HG03558 (cell line): ENCODE data around the gene DLL1.
A peak's percentile ranks its signal among the peaks of the same experiment; 100 is the strongest.
"Not testable (repeated sequence)": the region's sequence is repeated elsewhere in the genome, so short reads cannot be mapped to it uniquely, and the experiment has no call there.

ENCODE experiments used
- ATAC-seq: cut with Tn5 transposase; IDR thresholded peaks from one replicate; pipeline ENCODE4 v1.9.1; 2021; ENCODE audit warnings: moderate number of reproducible peaks; ENCODE audit not compliant: unreplicated experiment; ENCODE audit errors: extremely low read depth

DLL1 gene, protein sequence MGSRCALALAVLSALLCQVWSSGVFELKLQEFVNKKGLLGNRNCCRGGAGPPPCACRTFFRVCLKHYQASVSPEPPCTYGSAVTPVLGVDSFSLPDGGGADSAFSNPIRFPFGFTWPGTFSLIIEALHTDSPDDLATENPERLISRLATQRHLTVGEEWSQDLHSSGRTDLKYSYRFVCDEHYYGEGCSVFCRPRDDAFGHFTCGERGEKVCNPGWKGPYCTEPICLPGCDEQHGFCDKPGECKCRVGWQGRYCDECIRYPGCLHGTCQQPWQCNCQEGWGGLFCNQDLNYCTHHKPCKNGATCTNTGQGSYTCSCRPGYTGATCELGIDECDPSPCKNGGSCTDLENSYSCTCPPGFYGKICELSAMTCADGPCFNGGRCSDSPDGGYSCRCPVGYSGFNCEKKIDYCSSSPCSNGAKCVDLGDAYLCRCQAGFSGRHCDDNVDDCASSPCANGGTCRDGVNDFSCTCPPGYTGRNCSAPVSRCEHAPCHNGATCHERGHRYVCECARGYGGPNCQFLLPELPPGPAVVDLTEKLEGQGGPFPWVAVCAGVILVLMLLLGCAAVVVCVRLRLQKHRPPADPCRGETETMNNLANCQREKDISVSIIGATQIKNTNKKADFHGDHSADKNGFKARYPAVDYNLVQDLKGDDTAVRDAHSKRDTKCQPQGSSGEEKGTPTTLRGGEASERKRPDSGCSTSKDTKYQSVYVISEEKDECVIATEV

DNA sequence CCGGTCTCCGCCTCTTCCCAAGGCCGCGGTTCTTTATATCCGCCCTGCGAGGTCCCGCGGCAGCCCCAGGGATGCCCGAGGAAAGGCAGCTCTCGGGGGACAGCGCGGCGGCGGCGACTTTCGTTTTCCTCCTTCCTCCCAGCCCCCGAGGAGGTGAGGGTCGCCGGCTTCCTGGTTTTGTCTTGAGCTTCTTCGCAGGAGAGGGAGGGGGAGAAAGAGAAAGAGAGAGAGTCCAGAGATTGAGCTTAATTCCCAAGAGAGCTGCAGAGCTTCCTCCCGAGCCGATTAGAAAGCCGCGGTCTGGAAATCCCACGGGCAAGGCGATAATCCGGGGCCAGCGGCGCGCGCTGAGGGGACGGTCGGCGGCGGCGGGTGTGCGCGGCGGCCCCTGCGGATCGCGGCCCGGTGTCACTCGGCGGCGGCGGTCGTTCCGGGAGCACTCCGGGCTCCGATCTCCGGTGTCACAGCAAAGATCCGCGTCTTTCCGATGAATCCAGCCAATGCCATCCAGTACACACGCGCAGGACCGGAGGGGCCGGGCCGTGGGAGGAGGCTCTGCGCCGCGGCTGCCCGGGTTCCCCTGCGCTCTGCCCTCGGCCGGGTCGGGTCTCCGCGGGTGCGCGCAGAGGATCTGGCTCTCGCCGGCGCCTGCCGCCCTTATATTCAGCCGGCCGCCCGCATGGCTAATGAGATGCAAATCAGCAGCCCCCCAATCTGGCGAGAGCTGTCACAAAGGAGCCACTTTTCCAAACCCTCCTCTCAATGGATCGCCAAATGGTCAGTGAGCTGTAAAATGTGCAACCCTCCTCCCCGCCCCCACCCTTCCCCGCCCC, at the start of gene DLL1:
Gene DLL1, minus strand, starts transcription at position 783 of the 833 bp plus-strand sequence. CDS start 939 bp downstream, outside the sequence.
- no peak for ATAC-seq

DNA sequence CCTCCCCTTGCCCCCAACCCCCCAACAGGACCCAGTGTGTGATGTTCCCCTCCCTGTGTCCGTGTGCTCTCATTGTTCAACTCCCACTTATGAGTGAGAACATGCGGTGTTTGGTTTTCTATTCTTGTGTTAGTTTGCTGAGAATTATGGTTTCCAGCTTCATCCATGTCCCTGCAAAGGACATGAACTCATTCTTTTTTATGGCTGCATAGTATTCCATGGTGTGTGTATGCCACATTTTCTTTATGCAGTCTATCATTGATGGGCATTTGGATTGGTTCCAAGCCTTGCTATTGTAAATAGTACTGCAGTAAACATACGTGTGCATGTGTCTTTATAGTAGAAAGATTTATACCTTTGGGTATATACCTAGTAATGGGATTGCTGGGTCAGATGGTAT, 44.3 kb upstream of the DLL1 start:
- ATAC-seq, result not testable (repeated sequence)

DNA sequence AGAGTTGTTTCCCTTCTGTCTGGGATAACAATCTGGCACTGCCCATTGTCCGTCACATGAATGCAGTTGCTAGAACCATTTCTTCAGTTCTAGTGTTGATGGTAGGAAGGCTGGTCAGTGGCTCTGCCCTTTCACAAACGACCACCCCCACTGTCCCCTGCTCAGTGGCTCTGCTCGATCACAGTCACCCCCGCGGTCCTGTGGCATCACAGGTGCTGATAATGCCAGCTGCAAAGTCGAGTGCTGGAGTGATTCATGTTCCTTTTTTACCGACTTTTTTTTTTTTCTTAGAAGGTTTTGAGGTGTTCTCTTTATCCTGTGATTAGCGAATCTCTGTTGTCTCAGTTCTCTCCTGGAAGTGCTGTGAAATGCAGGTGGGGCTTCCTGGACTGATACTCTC, 38.4 kb upstream of the DLL1 start:
- ATAC-seq, result no peak

DNA sequence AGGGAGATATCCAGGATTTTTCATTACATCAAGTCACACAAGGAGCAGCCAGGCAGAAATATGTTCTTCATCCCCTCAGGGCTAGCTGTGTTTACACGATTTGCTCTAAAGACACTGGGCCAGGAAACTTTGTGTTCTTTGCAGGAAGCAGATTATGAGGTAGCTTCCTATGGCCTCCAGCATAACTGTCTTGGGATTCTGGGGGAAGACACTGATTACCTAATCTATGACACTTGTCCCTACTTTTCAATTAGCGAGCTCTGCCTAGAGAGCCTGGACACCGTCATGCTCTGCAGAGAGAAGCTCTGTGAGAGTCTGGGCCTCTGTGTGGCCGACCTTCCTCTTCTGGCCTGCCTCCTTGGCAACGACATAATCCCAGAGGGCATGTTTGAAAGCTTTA, 26.8 kb upstream of the DLL1 start:
- no peak for ATAC-seq

DNA sequence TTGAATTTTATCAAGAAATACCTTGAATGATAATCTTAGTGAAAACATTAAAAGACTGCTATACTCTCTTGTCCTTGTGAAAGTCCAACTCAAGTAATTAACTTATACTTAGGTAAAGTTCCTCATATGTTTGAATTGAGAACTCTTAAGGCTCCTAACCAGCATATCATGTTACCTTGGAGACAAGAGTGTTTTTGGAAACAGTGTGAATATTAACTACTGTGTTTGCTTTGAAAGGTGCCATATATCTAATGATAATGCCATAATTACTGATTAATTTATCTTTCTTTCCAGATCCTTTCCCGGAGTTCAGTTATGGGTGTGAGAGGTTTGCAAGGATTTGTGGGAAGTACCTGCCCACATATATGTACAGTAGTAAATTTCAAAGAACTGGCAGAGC, 26.2 kb upstream of the DLL1 start:
- ATAC-seq, result no peak

DNA sequence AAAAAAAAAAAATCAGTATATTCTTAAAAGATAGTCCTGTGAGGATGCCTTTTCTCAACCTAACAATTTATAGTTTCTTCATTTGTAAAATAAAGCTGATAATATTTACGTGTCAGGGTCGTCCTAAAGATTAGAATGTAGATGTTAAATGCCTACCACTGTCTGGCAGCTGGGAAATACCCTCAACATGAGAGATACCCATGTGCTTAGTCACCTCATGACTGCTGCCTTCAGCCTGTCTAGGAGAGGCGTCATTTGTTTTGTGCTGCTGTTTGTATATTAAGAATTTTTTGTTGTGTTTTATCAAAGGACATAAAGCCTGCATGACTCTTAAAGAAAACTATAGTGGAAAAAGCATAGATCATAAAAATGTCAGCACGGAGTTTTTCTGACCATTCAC, 25.2 kb upstream of the DLL1 start:
- ATAC-seq, result no peak

DNA sequence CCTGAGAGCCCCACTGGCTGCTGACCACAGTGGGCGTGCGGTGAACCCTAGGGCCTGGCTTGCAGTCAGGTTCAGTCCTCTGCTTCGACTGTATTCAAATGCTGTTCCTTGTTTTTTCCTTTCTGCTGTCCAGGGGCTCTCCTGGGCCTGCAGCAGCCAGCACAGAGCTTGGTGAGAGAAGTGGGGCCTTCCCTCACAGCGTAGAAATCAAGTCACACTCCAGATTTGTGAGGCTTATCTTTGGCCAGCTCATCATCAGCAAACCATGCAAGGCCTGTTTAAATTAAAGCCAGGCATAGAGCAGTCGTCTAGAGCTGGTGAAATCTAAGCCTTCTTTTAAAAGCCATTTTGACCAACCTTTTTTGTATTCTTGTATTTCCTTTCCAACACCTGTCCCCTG, 24.1 kb upstream of the DLL1 start:
- no peak for ATAC-seq

DNA sequence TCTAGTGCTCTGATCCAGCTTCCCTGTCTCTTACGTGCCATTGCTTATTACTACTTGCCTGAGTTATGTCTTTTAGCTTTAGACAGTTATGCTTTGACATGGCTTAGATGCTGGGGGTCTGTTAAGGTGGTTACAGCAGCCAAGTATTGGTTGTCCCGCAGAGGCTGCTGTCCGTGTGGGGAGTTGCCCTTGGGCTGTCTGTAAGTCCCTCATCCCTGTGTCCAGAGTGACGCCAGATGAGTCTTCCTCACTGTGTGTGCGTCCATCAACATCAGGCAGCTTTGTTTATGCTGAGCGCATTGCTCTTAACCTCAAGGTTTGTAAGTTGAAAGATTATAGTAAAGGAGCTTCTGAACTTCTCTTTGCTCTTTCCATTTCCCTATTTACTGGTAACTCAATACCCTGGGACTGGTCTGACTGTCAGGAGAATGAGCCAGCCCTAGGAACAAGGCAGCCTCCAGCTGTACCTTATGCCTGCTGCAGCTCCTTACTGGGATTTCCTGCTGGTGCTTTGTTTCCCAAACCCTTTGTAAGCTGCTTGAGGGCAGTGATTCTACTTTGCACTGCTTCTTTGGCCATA, 22.9 kb upstream of the DLL1 start:
- ATAC-seq, result no peak

DNA sequence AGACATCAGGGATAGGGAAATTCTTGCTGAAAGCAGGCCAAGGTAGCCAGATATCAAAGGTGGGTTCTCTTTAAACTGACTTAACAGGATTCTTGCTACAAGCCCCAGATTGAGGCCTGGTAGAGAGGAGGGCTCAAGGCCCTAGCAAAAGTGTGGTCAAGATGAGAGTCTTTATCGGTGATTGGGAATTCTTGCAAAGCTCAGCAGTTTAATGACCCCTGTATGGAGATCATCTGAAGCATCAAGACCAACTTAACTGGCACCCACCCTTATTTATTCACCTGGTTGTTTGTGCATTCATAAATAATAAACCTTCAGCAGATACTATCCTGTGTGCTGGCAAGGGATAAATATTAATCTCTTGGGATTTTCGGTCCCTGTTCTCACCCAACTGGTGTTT, 22.0 kb upstream of the DLL1 start:
- ATAC-seq, result no peak

DNA sequence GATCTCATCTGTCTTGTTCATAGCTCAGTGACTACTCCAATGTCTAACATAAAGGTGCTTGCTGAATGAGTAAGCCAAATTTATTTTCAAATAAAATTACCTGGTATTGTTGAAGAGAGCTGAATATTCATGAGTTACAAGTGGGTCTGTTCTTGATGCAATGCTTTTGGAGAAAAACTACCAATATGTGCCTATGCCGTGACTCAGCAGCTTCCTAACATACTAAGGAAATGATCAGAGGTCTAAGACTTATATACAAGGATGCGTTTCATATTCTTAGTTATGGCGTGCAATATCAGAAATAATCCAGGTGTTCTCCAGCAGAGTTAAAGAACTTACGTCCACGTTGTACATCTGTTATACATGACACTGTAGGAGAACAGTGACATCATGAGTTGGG, 20.8 kb upstream of the DLL1 start:
- no peak for ATAC-seq

DNA sequence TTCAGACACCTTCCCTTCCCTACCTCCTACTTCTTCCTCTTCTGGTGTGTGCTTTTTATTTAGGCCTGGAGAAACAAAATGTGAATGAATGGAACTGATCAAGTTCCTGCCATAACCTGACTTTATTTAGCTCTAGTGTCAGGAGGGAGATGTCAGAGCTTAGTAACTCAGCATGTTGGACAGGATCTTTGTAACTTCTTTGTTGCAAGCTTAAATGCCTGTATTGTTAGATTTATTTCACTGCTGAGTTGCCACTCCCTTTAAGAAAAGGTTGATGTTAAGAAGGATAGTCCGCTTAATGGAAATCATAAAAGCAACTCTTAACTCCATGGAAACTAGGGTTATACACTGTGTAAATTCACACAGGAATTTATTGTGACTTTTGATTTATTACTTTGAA, 17.9 kb upstream of the DLL1 start:
- ATAC-seq, result no peak

DNA sequence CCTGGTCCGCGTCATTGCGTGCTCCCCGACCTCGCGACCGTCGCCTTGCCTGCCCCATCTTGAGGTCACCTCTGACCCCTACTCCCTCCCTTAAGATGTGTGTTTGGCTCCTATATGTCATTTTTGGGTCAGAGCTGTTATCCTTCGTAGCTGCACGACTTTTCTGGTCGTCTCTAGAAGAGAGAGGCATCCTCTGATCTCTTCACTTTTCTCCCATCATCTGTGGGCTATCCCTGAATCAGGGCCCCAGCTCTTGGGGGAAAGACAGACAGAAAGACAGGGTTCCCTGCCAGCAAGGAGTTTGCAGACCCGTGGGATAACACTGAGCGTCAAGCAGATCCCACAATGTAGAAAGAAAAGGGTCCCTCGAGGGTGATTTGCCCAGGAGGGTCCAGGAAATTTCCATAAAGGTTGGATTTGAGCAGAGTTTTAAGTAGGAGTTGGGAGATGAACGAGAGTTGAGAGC, 16.2 kb upstream of the DLL1 start:
- no peak for ATAC-seq

DNA sequence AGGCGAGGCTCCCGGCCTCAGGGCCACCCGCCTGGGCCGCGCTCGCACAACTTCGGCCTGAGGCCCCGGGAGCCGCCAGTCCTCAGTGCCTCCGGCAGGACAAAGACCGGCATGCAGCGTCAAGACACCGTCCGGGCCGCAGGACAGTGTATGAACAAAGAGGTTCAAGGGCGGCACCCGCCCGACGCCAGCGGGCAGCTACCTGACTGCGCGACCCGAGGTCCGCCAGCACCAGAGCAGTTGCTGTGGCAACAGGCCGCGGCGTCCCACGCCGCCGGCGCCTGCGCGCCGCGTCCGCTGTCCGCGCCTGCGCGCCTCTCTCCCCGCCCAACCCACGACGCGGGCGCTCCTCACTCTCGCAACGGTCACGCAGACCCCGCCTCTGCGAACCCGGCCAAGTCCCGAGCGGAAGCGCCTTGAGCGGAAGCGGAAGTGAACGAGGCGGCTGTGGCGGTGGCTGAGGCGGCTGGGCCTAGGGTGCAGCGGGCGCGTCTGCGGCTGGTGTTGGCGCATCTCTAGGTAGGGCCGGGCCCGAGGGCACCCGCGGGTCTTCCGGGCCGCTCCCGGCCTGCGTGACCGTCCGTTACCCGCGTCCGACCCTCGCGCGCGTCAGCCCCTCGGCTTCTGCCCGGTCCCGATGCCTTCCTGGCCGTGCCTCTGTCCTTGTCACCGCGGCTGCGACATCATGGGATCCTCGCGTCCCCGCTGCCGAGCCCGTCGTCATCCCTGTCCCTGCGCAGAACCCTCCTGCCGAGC, 15.6 kb upstream of the DLL1 start, which contains the start of gene FAM120B:
Gene FAM120B, plus strand, starts transcription at position 435 of the 756 bp plus-strand sequence. CDS start 10,633 bp downstream, outside the sequence.
- ATAC-seq, result peak; percentile 96

DNA sequence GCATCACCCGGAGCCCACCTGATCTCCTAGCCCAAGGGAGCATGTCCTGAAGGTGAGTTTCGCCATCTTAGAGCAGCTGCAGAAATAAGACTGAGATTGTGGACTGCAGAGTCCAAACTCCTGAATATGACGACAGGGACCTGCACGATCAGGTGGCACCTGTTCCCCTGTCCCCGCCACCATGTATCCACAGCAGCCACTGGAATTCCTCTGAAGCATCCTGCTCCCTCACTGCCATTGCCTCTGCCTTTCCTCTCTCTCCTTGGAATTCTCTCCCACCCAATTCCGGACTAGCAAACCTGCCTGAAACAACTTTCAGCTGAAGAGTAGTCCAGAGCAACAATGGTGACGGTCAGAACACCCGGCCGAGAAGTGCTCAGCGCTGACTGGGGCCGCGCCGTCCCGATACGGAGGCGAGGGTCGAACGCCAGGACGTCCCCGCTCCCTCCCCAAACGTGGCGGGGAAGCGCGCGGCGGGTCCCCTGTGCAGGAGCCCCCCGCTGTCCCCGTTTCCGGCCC, 15.0 kb upstream of the DLL1 start:
- ATAC-seq, result no peak

DNA sequence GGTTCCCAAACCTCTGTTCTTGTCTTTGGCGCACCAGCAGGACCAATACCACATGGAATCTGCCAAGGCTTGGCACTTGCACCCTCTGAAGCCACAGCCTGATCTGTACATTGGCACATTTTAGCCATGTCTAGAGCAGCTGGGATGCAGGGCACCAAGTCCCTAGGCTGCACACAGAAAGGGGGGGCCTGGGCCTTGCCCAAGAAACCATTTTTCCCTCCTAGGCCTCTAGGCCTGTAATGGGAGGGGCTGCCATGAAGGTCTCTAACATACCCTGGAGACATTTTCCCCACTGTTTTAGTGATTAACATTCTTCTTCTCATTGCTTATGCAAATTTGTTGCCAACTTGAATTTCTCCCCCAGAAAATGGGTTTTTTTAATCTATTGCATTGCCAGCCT, 10.3 kb upstream of the DLL1 start:
- ATAC-seq, result no peak

DNA sequence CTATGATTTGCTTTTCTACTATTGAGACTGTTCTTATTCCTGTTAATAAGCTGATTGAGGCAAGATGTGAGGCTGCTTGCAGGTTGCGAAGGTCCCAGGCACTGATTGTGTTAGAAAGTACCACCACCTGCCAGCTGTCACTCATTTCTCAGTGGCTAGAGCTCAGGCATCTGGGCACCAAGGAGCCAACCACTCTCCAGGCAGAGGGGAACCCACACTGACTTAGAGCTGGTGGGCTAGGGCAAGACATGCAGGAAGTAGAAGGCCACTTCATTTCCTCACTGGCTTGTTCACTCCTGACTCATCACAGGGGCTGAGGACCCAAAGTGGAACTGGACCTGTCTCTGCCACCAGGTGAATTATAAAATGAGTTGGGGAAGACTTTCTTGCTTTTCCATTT, 7.8 kb upstream of the DLL1 start:
- ATAC-seq, result no peak

DNA sequence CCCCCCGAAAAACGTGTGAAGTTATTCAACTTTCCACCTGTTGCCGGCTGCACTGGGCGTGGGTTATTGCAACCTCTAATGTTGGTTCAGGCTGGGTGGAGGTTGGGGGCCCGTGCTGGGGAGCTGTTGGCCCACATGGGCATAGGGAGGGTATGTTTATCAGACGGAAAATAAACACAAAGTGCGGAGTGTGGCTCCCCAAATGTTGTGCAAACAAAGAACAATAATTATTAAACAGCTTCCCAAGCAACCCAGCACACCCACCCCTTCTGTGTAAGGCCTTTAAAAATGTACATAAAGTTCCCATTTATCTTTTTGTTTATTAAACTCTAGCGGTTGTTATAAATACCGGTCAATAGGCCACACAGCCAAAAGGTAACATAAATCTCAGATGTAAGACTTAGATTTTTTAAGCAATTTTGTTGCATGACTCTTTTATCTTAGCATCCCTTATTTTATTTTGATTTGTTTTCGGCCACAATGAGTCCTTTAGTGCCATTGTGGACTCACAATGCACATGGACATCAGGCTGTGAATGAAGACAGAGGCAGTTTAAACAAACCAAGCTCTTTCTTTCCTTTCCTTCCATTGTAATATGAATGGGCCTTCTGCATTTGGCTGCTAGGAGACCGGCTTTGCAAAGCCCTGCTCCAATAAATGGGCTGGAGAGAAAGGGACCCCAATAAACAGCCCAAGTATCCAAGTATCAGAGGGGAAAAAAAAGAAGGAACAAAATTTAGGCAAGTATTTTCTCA, 6.9 kb upstream of the DLL1 start:
- no peak for ATAC-seq

DNA sequence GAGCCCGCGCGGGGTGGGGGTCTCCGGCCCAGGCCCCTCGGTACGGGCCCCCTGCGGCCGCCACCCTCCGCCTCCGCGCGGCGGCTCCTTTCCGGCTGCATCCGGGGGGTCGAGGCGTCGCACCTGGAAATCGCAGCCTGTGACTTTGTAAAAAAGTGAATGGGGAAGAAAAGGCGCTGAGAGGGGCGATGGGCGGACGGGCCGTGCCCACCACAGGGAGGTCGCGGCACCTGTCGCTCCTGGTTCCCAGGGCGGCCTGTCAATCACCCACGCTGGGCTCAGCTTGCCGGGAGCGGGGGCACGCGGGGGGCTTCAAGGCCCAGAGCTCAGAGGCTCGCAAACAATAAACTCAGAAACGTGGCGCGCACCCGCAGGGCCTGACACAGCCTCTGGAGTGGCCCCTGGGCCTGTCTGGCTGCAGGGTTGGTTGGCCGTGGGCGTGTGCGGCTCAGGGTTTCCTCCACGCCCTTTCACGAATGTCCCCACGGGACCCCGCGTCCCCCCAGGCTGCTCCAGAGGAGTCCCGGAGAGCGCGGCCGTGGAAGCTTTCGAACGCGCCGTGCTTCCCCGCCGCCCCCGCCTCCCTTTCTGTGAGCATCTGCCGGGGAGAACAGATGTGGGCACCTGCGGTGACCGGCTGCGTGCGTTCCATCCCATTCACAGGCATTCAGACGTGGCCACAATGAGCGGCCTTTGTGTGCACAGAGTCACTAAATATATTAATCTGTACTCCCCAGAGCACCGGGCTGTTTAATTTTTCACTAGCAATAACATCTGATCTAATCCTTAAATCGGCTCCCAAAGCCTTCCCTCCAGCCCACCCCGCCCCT, 6.1 kb upstream of the DLL1 start:
- no peak for ATAC-seq
